Astrocyte of the hippocampus (primary cell): Measurements from ENCODE around the gene SYT3.
A peak's percentile ranks its signal among the peaks of the same experiment; 100 is the strongest.

Experiments
- DNase-seq: peaks from one replicate; pipeline ENCODE4 v3.0.0; 2011; ENCODE audit warnings: low read depth, low spot score

Gene SYT3

GRCh38 chr19:50639121-50640112 lies at the start of gene SYT3:
TSS of gene SYT3 (minus strand) at chr19:50639881. CDS start at chr19:50637411, 2,470 bp downstream.
- peak; percentile 59 for DNase-seq

- DNase-seq = no peak
These were observed 49.1 kb upstream of the SYT3 start for GRCh38 chr19:50688766-50689165.

- no peak for DNase-seq
These were observed 46.8 kb upstream of the SYT3 start for GRCh38 chr19:50686310-50687032.

GRCh38 chr19:50679177-50680125 lies 39.8 kb upstream of the SYT3 start:
- peak; percentile 73 for DNase-seq

GRCh38 chr19:50678323-50678722 lies 38.6 kb upstream of the SYT3 start:
- DNase-seq = no peak

- no peak for DNase-seq
These were observed 38.0 kb upstream of the SYT3 start for GRCh38 chr19:50677636-50678035.

- DNase-seq = no peak
These were observed 37.0 kb upstream of the SYT3 start for GRCh38 chr19:50676625-50677197.

- DNase-seq = no peak
These were observed 33.4 kb upstream of the SYT3 start for GRCh38 chr19:50673118-50673517.

- DNase-seq = no peak
These were observed 30.4 kb upstream of the SYT3 start for GRCh38 chr19:50670102-50670380.

- DNase-seq = peak; percentile 14
These were observed 29.8 kb upstream of the SYT3 start for GRCh38 chr19:50669302-50670101.

GRCh38 chr19:50668879-50669278 lies 29.2 kb upstream of the SYT3 start:
- no peak for DNase-seq

- DNase-seq = no peak
These were observed 28.7 kb upstream of the SYT3 start for GRCh38 chr19:50668416-50668815.

GRCh38 chr19:50667759-50668231 lies 28.1 kb upstream of the SYT3 start:
- DNase-seq = no peak

GRCh38 chr19:50667177-50667758 lies 27.6 kb upstream of the SYT3 start:
- no peak for DNase-seq

GRCh38 chr19:50666346-50667176 lies 26.9 kb upstream of the SYT3 start:
- DNase-seq = no peak

GRCh38 chr19:50664204-50664603 lies 24.5 kb upstream of the SYT3 start:
- no peak for DNase-seq

- no peak for DNase-seq
These were observed 23.8 kb upstream of the SYT3 start for GRCh38 chr19:50663482-50663790.

GRCh38 chr19:50662651-50663481 lies 23.2 kb upstream of the SYT3 start:
- DNase-seq = no peak
